PFSK-1 (cell line): ENCODE measurements around the gene RITA1.

ENCODE experiments used
- FOXP2 ChIP-seq: optimal IDR thresholded peaks from 2 replicates; pipeline ENCODE3; 2011; ENCODE audit warnings: borderline replicate concordance, control low read depth, inconsistent platforms; ENCODE audit not compliant: insufficient read depth; ENCODE audit errors: extremely low read length, extremely low read depth
- POLR2AphosphoS5 ChIP-seq: IDR thresholded peaks from 2 replicates; pipeline ENCODE4 v1.6.1; 2012; ENCODE audit warnings: low read depth, mild to moderate bottlenecking, control low read depth, low read length, moderate library complexity
- SIN3A ChIP-seq: IDR thresholded peaks from 2 replicates; pipeline ENCODE4 v1.6.1; 2012; ENCODE audit warnings: mild to moderate bottlenecking, low read length, moderate library complexity, borderline replicate concordance; ENCODE audit not compliant: insufficient read depth
- TAF1 ChIP-seq: IDR thresholded peaks from 2 replicates; pipeline ENCODE4 v1.6.1; 2012; ENCODE audit warnings: low read length, control low read depth, borderline replicate concordance; ENCODE audit not compliant: insufficient read depth
- TF ChIP-seq, protein P1 (sequence below), 2 experiments: IDR thresholded peaks; 2 replicates each; pipeline versions ENCODE4 v1.6.1 to v1.8.0; 2011 to 2012; ENCODE audit warnings: low read depth in 2 of 2, low read length in 2 of 2, control low read depth in 1 of 2, inconsistent platforms in 1 of 2, mild to moderate bottlenecking in 1 of 2, moderate library complexity in 1 of 2; ENCODE audit not compliant: insufficient read depth in 1 of 2

The RITA1 gene

DNA sequence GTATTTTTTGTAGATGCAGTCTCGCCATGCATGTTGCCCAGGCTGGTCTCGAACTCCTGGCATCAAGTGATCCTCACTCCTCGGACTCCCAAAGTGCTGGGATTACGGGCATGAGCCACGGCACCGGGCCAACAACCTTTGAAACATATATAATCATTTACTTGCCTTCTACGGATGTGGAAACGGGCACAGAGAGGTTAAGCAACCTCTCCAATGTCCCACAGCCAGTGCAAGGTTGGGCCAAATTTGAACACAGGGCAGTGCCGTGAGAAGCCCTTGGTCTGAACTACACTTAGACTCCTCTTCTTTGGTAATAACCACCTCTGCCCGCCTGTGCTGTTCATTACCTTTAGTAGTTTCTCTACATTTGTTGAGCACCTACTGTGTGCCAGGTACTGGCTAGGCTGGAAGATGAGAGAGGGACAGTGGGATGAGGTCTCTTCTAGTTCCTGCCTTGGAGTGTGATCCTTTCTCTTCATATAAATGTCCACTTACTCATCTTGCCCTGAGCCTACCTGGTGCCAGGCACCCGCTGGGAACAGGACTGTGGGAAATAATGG lies 2.4 kb upstream of the RITA1 start:
- TF ChIP-seq TAF1: no peak
- TF ChIP-seq POLR2AphosphoS5: no peak
- no peak for TF ChIP-seq SIN3A
- TF ChIP-seq, protein P1, sequence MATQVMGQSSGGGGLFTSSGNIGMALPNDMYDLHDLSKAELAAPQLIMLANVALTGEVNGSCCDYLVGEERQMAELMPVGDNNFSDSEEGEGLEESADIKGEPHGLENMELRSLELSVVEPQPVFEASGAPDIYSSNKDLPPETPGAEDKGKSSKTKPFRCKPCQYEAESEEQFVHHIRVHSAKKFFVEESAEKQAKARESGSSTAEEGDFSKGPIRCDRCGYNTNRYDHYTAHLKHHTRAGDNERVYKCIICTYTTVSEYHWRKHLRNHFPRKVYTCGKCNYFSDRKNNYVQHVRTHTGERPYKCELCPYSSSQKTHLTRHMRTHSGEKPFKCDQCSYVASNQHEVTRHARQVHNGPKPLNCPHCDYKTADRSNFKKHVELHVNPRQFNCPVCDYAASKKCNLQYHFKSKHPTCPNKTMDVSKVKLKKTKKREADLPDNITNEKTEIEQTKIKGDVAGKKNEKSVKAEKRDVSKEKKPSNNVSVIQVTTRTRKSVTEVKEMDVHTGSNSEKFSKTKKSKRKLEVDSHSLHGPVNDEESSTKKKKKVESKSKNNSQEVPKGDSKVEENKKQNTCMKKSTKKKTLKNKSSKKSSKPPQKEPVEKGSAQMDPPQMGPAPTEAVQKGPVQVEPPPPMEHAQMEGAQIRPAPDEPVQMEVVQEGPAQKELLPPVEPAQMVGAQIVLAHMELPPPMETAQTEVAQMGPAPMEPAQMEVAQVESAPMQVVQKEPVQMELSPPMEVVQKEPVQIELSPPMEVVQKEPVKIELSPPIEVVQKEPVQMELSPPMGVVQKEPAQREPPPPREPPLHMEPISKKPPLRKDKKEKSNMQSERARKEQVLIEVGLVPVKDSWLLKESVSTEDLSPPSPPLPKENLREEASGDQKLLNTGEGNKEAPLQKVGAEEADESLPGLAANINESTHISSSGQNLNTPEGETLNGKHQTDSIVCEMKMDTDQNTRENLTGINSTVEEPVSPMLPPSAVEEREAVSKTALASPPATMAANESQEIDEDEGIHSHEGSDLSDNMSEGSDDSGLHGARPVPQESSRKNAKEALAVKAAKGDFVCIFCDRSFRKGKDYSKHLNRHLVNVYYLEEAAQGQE (IDR thresholded peaks at IDR 0.05; ENCODE audit: insufficient read depth in 1 of 2, low read depth in 2 of 2, low read length in 2 of 2): no peak
- no peak for TF ChIP-seq FOXP2

DNA sequence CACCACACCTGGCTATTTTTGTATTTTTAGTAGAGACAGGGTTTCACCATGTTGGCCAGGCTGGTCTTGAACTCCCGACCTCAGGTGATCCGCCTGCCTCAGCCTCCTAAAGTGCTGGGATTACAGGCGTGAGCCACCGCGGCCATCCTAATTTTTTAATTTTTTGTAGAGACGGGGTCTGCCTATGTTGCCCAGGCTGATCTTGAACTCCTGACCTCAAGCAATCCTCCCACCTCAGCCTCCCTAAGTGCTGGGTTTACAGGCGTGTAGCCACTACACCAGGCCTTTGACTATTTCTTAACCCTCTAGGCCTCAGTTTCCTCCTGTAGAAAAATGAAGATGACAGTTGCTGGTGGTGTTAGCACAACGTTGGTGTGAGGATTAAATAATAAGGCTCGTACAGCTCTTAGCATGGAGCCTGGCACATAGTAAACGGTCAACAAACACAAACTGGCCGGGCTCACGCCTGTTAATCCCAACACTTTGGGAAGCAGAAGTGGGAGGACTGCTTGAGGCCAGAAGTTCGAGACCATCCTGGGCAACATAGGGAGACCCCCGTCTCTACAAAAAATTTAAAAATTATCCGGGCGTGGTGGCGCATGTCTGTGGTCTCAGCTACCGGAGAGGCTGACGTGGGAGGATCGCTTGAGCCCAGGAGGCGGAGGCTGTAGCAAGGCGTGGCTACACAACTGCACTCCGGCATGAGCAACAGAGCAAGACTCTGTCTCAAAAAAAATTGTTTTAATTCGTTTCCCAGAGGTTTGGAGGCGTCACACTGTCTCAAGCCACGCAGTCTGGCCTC lies 1.2 kb upstream of the RITA1 start:
- no peak for TF ChIP-seq SIN3A
- 0 out of 2 replicates have a peak, but pooled peaks have one; percentile 9 for TF ChIP-seq POLR2AphosphoS5
- TF ChIP-seq, protein P1 (IDR thresholded peaks at IDR 0.05; ENCODE audit: insufficient read depth in 1 of 2, low read depth in 2 of 2, low read length in 2 of 2): no peak
- TF ChIP-seq TAF1: no peak
- TF ChIP-seq FOXP2: peak; percentile 18

DNA sequence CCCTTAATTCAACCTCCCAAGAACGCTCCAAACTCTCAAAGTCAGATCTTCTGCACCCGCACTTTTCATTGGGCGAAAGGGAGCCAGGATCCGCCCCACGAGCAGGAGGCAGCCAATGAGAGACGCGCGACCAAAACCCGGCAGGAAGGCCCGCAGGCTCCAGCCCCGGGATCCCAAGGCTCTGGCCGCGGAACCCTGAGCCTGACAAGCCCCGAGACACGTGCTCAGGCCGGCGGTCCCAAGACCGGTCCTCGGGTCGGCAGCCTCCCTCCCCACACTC lies 681 bp upstream of the RITA1 start:
- TF ChIP-seq POLR2AphosphoS5 (peak; percentile 74; the same call in 1 of the 2 replicates), TAF1 (no peak)

DNA sequence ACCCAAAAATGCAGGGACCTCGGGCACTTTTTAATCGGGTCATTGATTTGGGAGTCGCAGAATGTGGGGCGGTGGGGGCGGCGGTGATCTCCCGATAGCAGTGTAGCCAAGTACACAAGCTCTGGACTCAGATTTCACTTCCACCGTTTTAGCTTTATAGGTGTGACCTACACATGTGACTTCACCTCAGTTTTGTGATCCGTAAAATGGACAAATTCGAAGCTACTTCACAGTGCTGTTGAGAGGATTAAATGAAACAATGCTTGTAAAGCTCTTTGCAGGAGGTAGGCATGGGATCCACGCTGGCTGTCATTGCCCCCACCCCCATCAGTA lies 478 bp downstream of the RITA1 start:
- TF ChIP-seq TAF1: no peak
- no peak for TF ChIP-seq POLR2AphosphoS5
- TF ChIP-seq, protein P1 (IDR thresholded peaks at IDR 0.05; ENCODE audit: insufficient read depth in 1 of 2, low read depth in 2 of 2, low read length in 2 of 2): no peak
- TF ChIP-seq FOXP2: no peak
- TF ChIP-seq SIN3A: no peak

DNA sequence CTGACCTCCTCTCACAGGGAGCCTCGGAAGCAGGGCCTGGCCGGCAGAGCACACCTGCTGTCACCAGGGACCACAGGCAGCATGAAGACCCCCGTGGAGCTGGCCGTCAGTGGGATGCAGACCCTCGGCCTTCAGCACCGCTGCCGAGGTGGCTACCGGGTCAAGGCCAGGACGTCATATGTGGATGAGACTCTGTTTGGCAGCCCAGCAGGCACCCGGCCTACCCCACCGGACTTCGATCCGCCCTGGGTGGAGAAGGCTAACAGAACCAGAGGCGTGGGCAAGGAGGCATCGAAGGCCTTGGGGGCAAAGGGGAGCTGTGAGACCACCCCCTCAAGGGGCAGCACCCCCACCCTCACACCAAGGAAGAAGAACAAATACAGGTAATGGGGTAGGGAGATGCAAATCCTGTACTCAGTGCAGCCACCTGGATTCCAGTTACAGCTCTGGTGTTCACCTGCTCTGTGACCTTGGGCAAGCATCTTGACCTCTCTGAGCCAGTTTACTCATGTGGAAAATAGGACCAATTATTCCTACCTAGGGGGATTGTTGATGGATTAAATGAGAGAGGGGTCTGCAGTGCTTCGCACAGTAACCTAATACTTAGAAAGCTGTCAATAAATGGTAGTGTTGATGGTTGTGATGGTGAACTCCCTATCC lies 1.3 kb downstream of the RITA1 start:
- TF ChIP-seq, protein P1 (IDR thresholded peaks at IDR 0.05; ENCODE audit: insufficient read depth in 1 of 2, low read depth in 2 of 2, low read length in 2 of 2): no peak
- TF ChIP-seq SIN3A: no peak
- no peak for TF ChIP-seq POLR2AphosphoS5
- no peak for TF ChIP-seq FOXP2
- no peak for TF ChIP-seq TAF1
